ENCODE measurements around the gene SDS.

The SDS gene

GRCh38 chr12:113345318-113345717 is 58.4 kb downstream of the SDS start:
- no peak for DNase-seq
